Fibroblast of lung (primary cell): ENCODE measurements around the gene NDST3. TPM values are rescaled to one million over a fixed set of nuclear protein-coding genes. Genes with fewer than 3 reads are reported as not detected.
A peak's percentile ranks its signal among the peaks of the same experiment; 100 is the strongest.

Experiments
- DNase-seq, 2 donors: peaks; one replicate each; pipeline versions ENCODE4 v3.0.0 to v3.0.0-alpha.2; 2010; ENCODE audit warnings: low read depth in 2 of 2
- H2AFZ ChIP-seq: 2 replicates; pipeline ENCODE4 v1.5.1; 2012; ENCODE audit warnings: low read length, control low read depth, inconsistent platforms
- H3K27ac ChIP-seq: 2 replicates; pipeline ENCODE4 v1.5.1; 2011; ENCODE audit warnings: low read length, control low read depth; ENCODE audit not compliant: insufficient read depth
- H3K27me3 ChIP-seq: 2 replicates; pipeline ENCODE4 v1.5.1; 2011; ENCODE audit warnings: mild to moderate bottlenecking, low read length; ENCODE audit not compliant: control insufficient read depth, insufficient read depth
- H3K36me3 ChIP-seq: 2 replicates; pipeline ENCODE4 v1.5.1; 2011; ENCODE audit warnings: low read length; ENCODE audit not compliant: control insufficient read depth, insufficient read depth
- H3K4me1 ChIP-seq: 2 replicates; pipeline ENCODE4 v1.5.1; 2011; ENCODE audit warnings: low read length; ENCODE audit not compliant: control insufficient read depth, insufficient read depth; ENCODE audit errors: extremely low read depth
- H3K4me2 ChIP-seq: 2 replicates; pipeline ENCODE4 v1.5.1; 2011; ENCODE audit warnings: low read length, control low read depth; ENCODE audit not compliant: insufficient read depth; ENCODE audit errors: extremely low read depth
- H3K4me3 ChIP-seq, 4 experiments: fragments of 200-600 bp in 1 of 4; sonication (generic) in 1 of 4; replicated peaks in 1 of 4; 2 replicates each; pipeline ENCODE4 v1.5.1; 2011 to 2016; ENCODE audit warnings: low read length in 4 of 4, low read depth in 3 of 4, mild to moderate bottlenecking in 3 of 4, control low read depth in 2 of 4, inconsistent platforms in 1 of 4, mixed read lengths in 1 of 4; ENCODE audit not compliant: insufficient read depth in 1 of 4; ENCODE audit errors: control extremely low read depth in 1 of 4
- H3K79me2 ChIP-seq: 2 replicates; pipeline ENCODE4 v1.5.1; 2012; ENCODE audit warnings: mild to moderate bottlenecking, low read length, inconsistent platforms; ENCODE audit not compliant: control insufficient read depth, insufficient read depth
- H3K9ac ChIP-seq: 2 replicates; pipeline ENCODE4 v1.5.1; 2011; ENCODE audit warnings: mild to moderate bottlenecking, low read length, control low read depth; ENCODE audit not compliant: insufficient read depth
- H3K9me3 ChIP-seq: 2 replicates; pipeline ENCODE4 v1.5.1; 2012; ENCODE audit warnings: low read depth, low read length; ENCODE audit not compliant: control insufficient read depth, insufficient read depth
- H4K20me1 ChIP-seq: 2 replicates; pipeline ENCODE4 v1.5.1; 2011; ENCODE audit warnings: low read length; ENCODE audit not compliant: control insufficient read depth, insufficient read depth; ENCODE audit errors: extremely low read depth
- CTCF ChIP-seq, 2 donors: IDR thresholded peaks in 1 of 2; conservative IDR thresholded peaks in 1 of 2; 1 replicate in 1 of 2; 2 replicates in 1 of 2; pipeline ENCODE4 v1.5.1; 2011 to 2012; ENCODE audit warnings: low read length in 2 of 2, control low read depth in 1 of 2, inconsistent platforms in 1 of 2, low read depth in 1 of 2, mild to moderate bottlenecking in 1 of 2
- EZH2 ChIP-seq: IDR thresholded peaks from 2 replicates; pipeline ENCODE4 v1.5.1; 2012; ENCODE audit warnings: low read length, control low read depth, mild to moderate bottlenecking; ENCODE audit errors: missing control alignments
- polyA plus RNA-seq, 2 donors: library from polyadenylated mRNA; depleted of rRNA in 1 of 2; stranded (reverse) in 1 of 2; unstranded in 1 of 2; fragments of >200 nt; gene quantifications; 2 replicates each; pipeline ENCODE4 v1.2.1, GENCODE V29; 2011 to 2012; ENCODE audit warnings: missing spikeins in 1 of 2
- total RNA-seq: library from RNA; depleted of rRNA; stranded (reverse); fragments of >200 nt; gene quantifications from 2 replicates; pipeline ENCODE4 v1.2.1, GENCODE V29; 2014

Gene NDST3
- total and polyA plus RNA-seq, 2 donors (not counting 1 experiment from before 2014, with no cell fraction given) = 0.16 TPM; not detected in 1

GRCh38 chr4:118180776-118181175 is 146.5 kb downstream of the NDST3 start:
- H2AFZ ChIP-seq = no peak overlapping the region
- no peak overlapping the region for H3K4me2 ChIP-seq
- no peaks in the 10 kb centered on the region for H3K27me3 ChIP-seq
- no peak overlapping the region for H3K4me3 ChIP-seq
- H3K9ac ChIP-seq = no peak overlapping the region
- no peak for TF ChIP-seq EZH2
- TF ChIP-seq CTCF (conservative IDR thresholded peaks at IDR 0.05 in 1 of 2, IDR thresholded peaks at IDR 0.05 in 1 of 2; ENCODE audit: low read depth in 1 of 2, low read length in 2 of 2) = no peak
- DNase-seq = peak; percentile 10 to 33
- no peaks in the 10 kb centered on the region for H3K9me3 ChIP-seq
- no peak overlapping the region for H3K27ac ChIP-seq
- peaks cover 3% of the 10 kb centered on the region for H3K4me1 ChIP-seq
- H3K79me2 ChIP-seq = no peaks in the 10 kb centered on the region
- H3K36me3 ChIP-seq = no peaks in the 10 kb centered on the region
- no peaks in the 10 kb centered on the region for H4K20me1 ChIP-seq

GRCh38 chr4:118190903-118191302 is 156.6 kb downstream of the NDST3 start:
- Histone ChIP-seq H3K9me3 (no peaks in the 10 kb centered on the region), H3K27ac (no peak overlapping the region), H3K27me3 (no peaks in the 10 kb centered on the region), H3K79me2 (no peaks in the 10 kb centered on the region), H3K4me3 (no peak overlapping the region), H3K4me1 (no peaks in the 10 kb centered on the region), H2AFZ (no peak overlapping the region), H3K9ac (no peak overlapping the region), H4K20me1 (no peaks in the 10 kb centered on the region), H3K4me2 (no peak overlapping the region), H3K36me3 (no peaks in the 10 kb centered on the region)
- DNase-seq = no peak
- TF ChIP-seq CTCF (conservative IDR thresholded peaks at IDR 0.05 in 1 of 2, IDR thresholded peaks at IDR 0.05 in 1 of 2; ENCODE audit: low read depth in 1 of 2, low read length in 2 of 2) = no peak
- no peak for TF ChIP-seq EZH2

GRCh38 chr4:118193421-118193820 is 159.1 kb downstream of the NDST3 start:
- DNase-seq = no peak
- H3K4me1 ChIP-seq = no peaks in the 10 kb centered on the region
- no peaks in the 10 kb centered on the region for H3K79me2 ChIP-seq
- H3K9ac ChIP-seq = no peak overlapping the region
- no peak overlapping the region for H3K4me2 ChIP-seq
- no peaks in the 10 kb centered on the region for H3K36me3 ChIP-seq
- H3K27ac ChIP-seq = no peak overlapping the region
- TF ChIP-seq EZH2 (no peak), CTCF (conservative IDR thresholded peaks at IDR 0.05 in 1 of 2, IDR thresholded peaks at IDR 0.05 in 1 of 2; ENCODE audit: low read depth in 1 of 2, low read length in 2 of 2) (no peak)
- H4K20me1 ChIP-seq = no peaks in the 10 kb centered on the region
- H2AFZ ChIP-seq = no peak overlapping the region
- H3K4me3 ChIP-seq = no peak overlapping the region
- H3K27me3 ChIP-seq = no peaks in the 10 kb centered on the region
- H3K9me3 ChIP-seq = no peaks in the 10 kb centered on the region
